Fibroblast of pulmonary artery (primary cell): ENCODE results near the gene TMSB15B.
"Not testable (repeated sequence)": the region's sequence is repeated elsewhere in the genome, so short reads cannot be mapped to it uniquely, and the experiment has no call there.

Experiments used
- DNase-seq: peaks from one replicate; pipeline ENCODE4 v3.0.0-alpha.2; 2010; ENCODE audit warnings: low read depth
- H3K4me3 ChIP-seq: replicated peaks from 2 replicates; pipeline ENCODE4 v1.5.1; 2011; ENCODE audit warnings: low read depth, mild to moderate bottlenecking, control low read depth, low read length, moderate library complexity
- CTCF ChIP-seq: IDR thresholded peaks from 2 replicates; pipeline ENCODE4 v1.5.1; 2011; ENCODE audit warnings: mild to moderate bottlenecking, control low read depth, low read length, inconsistent platforms; ENCODE audit errors: missing control alignments

TMSB15B gene

GRCh38 chrX:103927633-103928032 is 34.8 kb upstream of the TMSB15B start:
- H3K4me3 ChIP-seq = no peak overlapping the region
- TF ChIP-seq CTCF = no peak
- DNase-seq = no peak

- no peak overlapping the region for H3K4me3 ChIP-seq
- TF ChIP-seq CTCF = no peak
- DNase-seq = no peak
Observed at GRCh38 chrX:103932133-103932532, 30.3 kb upstream of the TMSB15B start.

GRCh38 chrX:103940257-103940656 is 22.2 kb upstream of the TMSB15B start:
- not testable (repeated sequence) for H3K4me3 ChIP-seq, DNase-seq

GRCh38 chrX:103941201-103941975 is 21.0 kb upstream of the TMSB15B start:
- peak; percentile 45 for TF ChIP-seq CTCF
- DNase-seq = peak; percentile 54
- H3K4me3 ChIP-seq = no peak overlapping the region

GRCh38 chrX:103949506-103949905 is 12.9 kb upstream of the TMSB15B start:
- H3K4me3 ChIP-seq = no peak overlapping the region
- DNase-seq = no peak
- TF ChIP-seq CTCF = no peak

GRCh38 chrX:103953353-103953752 is 9.1 kb upstream of the TMSB15B start:
- no peak for DNase-seq
- no peak for TF ChIP-seq CTCF
- no peak overlapping the region for H3K4me3 ChIP-seq

- no peak for TF ChIP-seq CTCF
- DNase-seq = no peak
- H3K4me3 ChIP-seq = no peak overlapping the region
Observed at GRCh38 chrX:103954259-103954658, 8.2 kb upstream of the TMSB15B start.

- not testable (repeated sequence) for DNase-seq
Observed at GRCh38 chrX:103960599-103960998, 1.8 kb upstream of the TMSB15B start.

GRCh38 chrX:103983508-103983907 is 21.1 kb downstream of the TMSB15B start:
- DNase-seq, H3K4me3 ChIP-seq: not testable (repeated sequence)

More at GRCh38 chrX:103960599-103960998, 1.8 kb upstream of the TMSB15B start:
- H3K4me3 ChIP-seq = not testable (repeated sequence)
